Neural crest cell (in vitro differentiated cells): ENCODE data around the gene ASB7. TPM values are rescaled to one million over a fixed set of nuclear protein-coding genes. Genes with fewer than 3 reads are reported as not detected.

Experiments
- DNase-seq: peaks from one replicate; pipeline ENCODE4 v3.0.0; 2021; ENCODE audit warnings: low read depth, mixed read lengths, low spot score
- H3K27ac Mint-ChIP-seq: one replicate; pipeline ENCODE4 v1.8.0; 2021; ENCODE audit warnings: mild to moderate bottlenecking, mixed read lengths; ENCODE audit not compliant: unreplicated experiment
- H3K27me3 Mint-ChIP-seq: 2 replicates; pipeline ENCODE4 v1.8.0; 2021; ENCODE audit warnings: low read depth, mild to moderate bottlenecking, mixed read lengths
- H3K36me3 Mint-ChIP-seq: 2 replicates; pipeline ENCODE4 v1.8.0; 2021; ENCODE audit warnings: low read depth, mild to moderate bottlenecking, mixed read lengths
- H3K4me1 Mint-ChIP-seq: 2 replicates; pipeline ENCODE4 v1.8.0; 2021; ENCODE audit warnings: mixed read lengths
- H3K4me3 Mint-ChIP-seq: one replicate; pipeline ENCODE4 v1.8.0; 2021; ENCODE audit warnings: mild to moderate bottlenecking, mixed read lengths
- H3K9me3 Mint-ChIP-seq: 2 replicates; pipeline ENCODE4 v1.8.0; 2021; ENCODE audit warnings: mixed read lengths
- CTCF ChIP-seq: fragments of 200-600 bp; sonication (generic); conservative IDR thresholded peaks from 2 replicates; pipeline ENCODE4 v1.5.0; 2021; ENCODE audit warnings: antibody characterized with exemption, mild to moderate bottlenecking
- total RNA-seq: library from RNA; stranded (reverse); gene quantifications from 2 replicates; pipeline ENCODE4 v1.2.1, GENCODE V29; 2021

Gene ASB7
- total RNA-seq, 1 donor from 2014 or later, result 14.4 TPM

- no peaks in the 10 kb centered on the region for H3K4me1 Mint-ChIP-seq
- H3K4me3 Mint-ChIP-seq, result no peak overlapping the region
- H3K9me3 Mint-ChIP-seq, result no peaks in the 10 kb centered on the region
- DNase-seq, result no peak
- H3K27me3 Mint-ChIP-seq, result no peaks in the 10 kb centered on the region
- no peak overlapping the region for H3K27ac Mint-ChIP-seq
- TF ChIP-seq CTCF, result no peak
- peaks cover 6% of the 10 kb centered on the region for H3K36me3 Mint-ChIP-seq
Observed at GRCh38 chr15:100613208-100613607, 10.8 kb downstream of the ASB7 start.

GRCh38 chr15:100614336-100614735, 11.9 kb downstream of the ASB7 start:
- Mint-ChIP-seq H3K27me3 (no peaks in the 10 kb centered on the region), H3K36me3 (peaks cover 11% of the 10 kb centered on the region), H3K9me3 (no peaks in the 10 kb centered on the region), H3K4me1 (no peaks in the 10 kb centered on the region), H3K4me3 (no peak overlapping the region), H3K27ac (no peak overlapping the region)
- no peak for DNase-seq
- no peak for TF ChIP-seq CTCF

GRCh38 chr15:100614918-100615317, 12.5 kb downstream of the ASB7 start:
- no peaks in the 10 kb centered on the region for H3K27me3 Mint-ChIP-seq
- no peak overlapping the region for H3K4me3 Mint-ChIP-seq
- no peaks in the 10 kb centered on the region for H3K4me1 Mint-ChIP-seq
- DNase-seq, result no peak
- H3K9me3 Mint-ChIP-seq, result no peaks in the 10 kb centered on the region
- no peak for TF ChIP-seq CTCF
- H3K36me3 Mint-ChIP-seq, result peaks cover 12% of the 10 kb centered on the region
- H3K27ac Mint-ChIP-seq, result no peak overlapping the region

- Mint-ChIP-seq H3K9me3 (no peaks in the 10 kb centered on the region), H3K36me3 (peaks cover 16% of the 10 kb centered on the region), H3K27ac (no peak overlapping the region), H3K4me3 (no peak overlapping the region), H3K4me1 (no peaks in the 10 kb centered on the region), H3K27me3 (no peaks in the 10 kb centered on the region)
- DNase-seq, result no peak
- TF ChIP-seq CTCF, result no peak
Observed at GRCh38 chr15:100615801-100616200, 13.4 kb downstream of the ASB7 start.

- H3K27ac Mint-ChIP-seq, result no peak overlapping the region
- H3K36me3 Mint-ChIP-seq, result peaks cover 19% of the 10 kb centered on the region
- H3K27me3 Mint-ChIP-seq, result no peaks in the 10 kb centered on the region
- no peaks in the 10 kb centered on the region for H3K4me1 Mint-ChIP-seq
- H3K9me3 Mint-ChIP-seq, result no peaks in the 10 kb centered on the region
- DNase-seq, result no peak
- no peak overlapping the region for H3K4me3 Mint-ChIP-seq
- no peak for TF ChIP-seq CTCF
Observed at GRCh38 chr15:100616700-100617099, 14.3 kb downstream of the ASB7 start.

- DNase-seq, result no peak
- no peak for TF ChIP-seq CTCF
- Mint-ChIP-seq H3K4me3 (no peak overlapping the region), H3K36me3 (peaks cover 23% of the 10 kb centered on the region), H3K27me3 (no peaks in the 10 kb centered on the region), H3K9me3 (no peaks in the 10 kb centered on the region), H3K27ac (no peak overlapping the region), H3K4me1 (no peaks in the 10 kb centered on the region)
Observed at GRCh38 chr15:100623301-100623700, 20.9 kb downstream of the ASB7 start.
